Ureter (tissue), 1 donor: ENCODE measurements around the gene ASXL1. TPM values are rescaled to one million over a fixed set of nuclear protein-coding genes. Genes with fewer than 3 reads are reported as not detected.
"Not testable (repeated sequence)": the region's sequence is repeated elsewhere in the genome, so short reads cannot be mapped to it uniquely, and the experiment has no call there.

Source experiments
- DNase-seq: peaks from one replicate; pipeline ENCODE4 v3.0.0-alpha.2; 2020; ENCODE audit warnings: low spot score
- total RNA-seq: library from RNA; stranded (reverse); gene quantifications from one replicate; pipeline ENCODE4 v1.2.4, GENCODE V29; 2023
- donor health status: DM: yes; HTN: yes; CAD: no.

The ASXL1 gene
- total RNA-seq, 1 donor from 2014 or later, result 69.5 TPM

GRCh38 chr20:32362901-32363364 lies 4.8 kb downstream of the ASXL1 start:
- no peak for DNase-seq

GRCh38 chr20:32363492-32363891 lies 5.4 kb downstream of the ASXL1 start:
- DNase-seq, result no peak

- DNase-seq, result no peak
Measured at GRCh38 chr20:32364554-32365208, 6.5 kb downstream of the ASXL1 start.

GRCh38 chr20:32365564-32365963 lies 7.4 kb downstream of the ASXL1 start:
- DNase-seq, result no peak

- DNase-seq, result no peak
Measured at GRCh38 chr20:32366380-32366779, 8.2 kb downstream of the ASXL1 start.

GRCh38 chr20:32368323-32368722 lies 10.2 kb downstream of the ASXL1 start:
- no peak for DNase-seq

GRCh38 chr20:32368925-32369324 lies 10.8 kb downstream of the ASXL1 start:
- DNase-seq, result no peak

GRCh38 chr20:32370897-32371296 lies 12.8 kb downstream of the ASXL1 start:
- DNase-seq, result no peak

GRCh38 chr20:32378461-32378860 lies 20.3 kb downstream of the ASXL1 start:
- no peak for DNase-seq

- not testable (repeated sequence) for DNase-seq
Measured at GRCh38 chr20:32380037-32380436, 21.9 kb downstream of the ASXL1 start.

- DNase-seq, result no peak
Measured at GRCh38 chr20:32380745-32381144, 22.6 kb downstream of the ASXL1 start.

GRCh38 chr20:32382102-32382950 lies 24.2 kb downstream of the ASXL1 start:
- no peak for DNase-seq

GRCh38 chr20:32383441-32383840 lies 25.3 kb downstream of the ASXL1 start:
- DNase-seq, result not testable (repeated sequence)

- no peak for DNase-seq
Measured at GRCh38 chr20:32385541-32385940, 27.4 kb downstream of the ASXL1 start.

GRCh38 chr20:32386091-32386490 lies 28.0 kb downstream of the ASXL1 start:
- no peak for DNase-seq

GRCh38 chr20:32387252-32387651 lies 29.1 kb downstream of the ASXL1 start:
- no peak for DNase-seq

GRCh38 chr20:32391003-32391402 lies 32.9 kb downstream of the ASXL1 start:
- no peak for DNase-seq

- no peak for DNase-seq
Measured at GRCh38 chr20:32395066-32395465, 36.9 kb downstream of the ASXL1 start.

GRCh38 chr20:32396646-32397160 lies 38.6 kb downstream of the ASXL1 start:
- no peak for DNase-seq

GRCh38 chr20:32397567-32398084 lies 39.5 kb downstream of the ASXL1 start:
- no peak for DNase-seq

- no peak for DNase-seq
Measured at GRCh38 chr20:32400476-32400875, 42.3 kb downstream of the ASXL1 start.

GRCh38 chr20:32404017-32404416 lies 45.9 kb downstream of the ASXL1 start:
- DNase-seq, result no peak

GRCh38 chr20:32406701-32407100 lies 48.6 kb downstream of the ASXL1 start:
- DNase-seq, result no peak
